Epithelial cell of proximal tubule (primary cell): ENCODE results near the gene ZNF280A. TPM values are rescaled to one million over a fixed set of nuclear protein-coding genes. Genes with fewer than 3 reads are reported as not detected.

Source experiments
- DNase-seq: peaks from one replicate; pipeline ENCODE4 v3.0.0-alpha.2; 2011; ENCODE audit warnings: low read depth
- H3K4me3 ChIP-seq: 2 replicates; pipeline ENCODE4 v1.5.1; 2011; ENCODE audit warnings: low read depth, mild to moderate bottlenecking, low read length
- total RNA-seq: library from RNA; depleted of rRNA; stranded (reverse); fragments of >200 nt; gene quantifications from 2 replicates; pipeline ENCODE4 v1.2.3, GENCODE V29; 2015
- TF ChIP-seq, protein P1 (sequence below): conservative IDR thresholded peaks from 2 replicates; pipeline ENCODE4 v1.5.1; 2012; ENCODE audit warnings: low read depth, mild to moderate bottlenecking, low read length

ZNF280A gene, protein sequence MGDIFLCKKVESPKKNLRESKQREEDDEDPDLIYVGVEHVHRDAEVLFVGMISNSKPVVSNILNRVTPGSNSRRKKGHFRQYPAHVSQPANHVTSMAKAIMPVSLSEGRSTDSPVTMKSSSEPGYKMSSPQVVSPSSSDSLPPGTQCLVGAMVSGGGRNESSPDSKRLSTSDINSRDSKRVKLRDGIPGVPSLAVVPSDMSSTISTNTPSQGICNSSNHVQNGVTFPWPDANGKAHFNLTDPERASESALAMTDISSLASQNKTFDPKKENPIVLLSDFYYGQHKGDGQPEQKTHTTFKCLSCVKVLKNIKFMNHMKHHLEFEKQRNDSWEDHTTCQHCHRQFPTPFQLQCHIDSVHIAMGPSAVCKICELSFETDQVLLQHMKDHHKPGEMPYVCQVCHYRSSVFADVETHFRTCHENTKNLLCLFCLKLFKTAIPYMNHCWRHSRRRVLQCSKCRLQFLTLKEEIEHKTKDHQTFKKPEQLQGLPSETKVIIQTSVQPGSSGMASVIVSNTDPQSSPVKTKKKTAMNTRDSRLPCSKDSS
- not detected in 2 replicates for total RNA-seq

DNA sequence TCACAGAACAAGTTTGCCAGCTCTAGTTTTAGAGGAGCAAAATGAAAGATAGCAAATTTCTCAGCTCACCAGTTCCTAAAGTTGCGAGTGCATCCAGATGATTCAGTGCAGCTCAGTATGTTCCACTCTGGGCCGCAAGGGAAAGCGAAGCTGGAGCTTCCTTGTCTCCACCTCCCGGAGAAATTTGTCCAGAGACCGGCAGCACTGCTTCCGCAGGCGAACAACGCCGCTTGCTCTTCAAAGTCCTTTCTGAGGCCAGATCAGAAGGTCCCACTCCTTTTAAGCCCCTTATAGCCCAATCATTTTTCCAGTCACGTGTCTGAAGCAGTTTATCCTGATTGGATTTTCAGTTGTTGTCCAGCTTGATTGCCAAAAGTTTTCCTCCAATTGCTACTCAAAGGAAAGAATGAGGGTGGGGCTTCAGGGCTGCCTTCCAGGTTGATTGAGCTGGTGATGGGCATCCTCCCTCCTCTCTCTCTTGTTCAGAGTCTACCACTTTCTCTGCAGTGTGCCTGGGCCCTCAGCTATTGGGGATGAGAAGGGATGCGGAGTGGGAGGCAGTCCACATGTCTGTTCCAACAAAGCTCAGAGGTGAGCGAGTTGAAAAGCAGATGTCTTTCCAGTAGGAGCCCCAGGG lies at the start of gene ZNF280A:
Gene ZNF280A, minus strand, starts transcription at position 251 of the 637 bp plus-strand sequence. CDS start 4,640 bp downstream, outside the sequence.
- no peak for DNase-seq
- H3K4me3 ChIP-seq, result no peak within 1 kb of the TSS
- TF ChIP-seq, protein P1, sequence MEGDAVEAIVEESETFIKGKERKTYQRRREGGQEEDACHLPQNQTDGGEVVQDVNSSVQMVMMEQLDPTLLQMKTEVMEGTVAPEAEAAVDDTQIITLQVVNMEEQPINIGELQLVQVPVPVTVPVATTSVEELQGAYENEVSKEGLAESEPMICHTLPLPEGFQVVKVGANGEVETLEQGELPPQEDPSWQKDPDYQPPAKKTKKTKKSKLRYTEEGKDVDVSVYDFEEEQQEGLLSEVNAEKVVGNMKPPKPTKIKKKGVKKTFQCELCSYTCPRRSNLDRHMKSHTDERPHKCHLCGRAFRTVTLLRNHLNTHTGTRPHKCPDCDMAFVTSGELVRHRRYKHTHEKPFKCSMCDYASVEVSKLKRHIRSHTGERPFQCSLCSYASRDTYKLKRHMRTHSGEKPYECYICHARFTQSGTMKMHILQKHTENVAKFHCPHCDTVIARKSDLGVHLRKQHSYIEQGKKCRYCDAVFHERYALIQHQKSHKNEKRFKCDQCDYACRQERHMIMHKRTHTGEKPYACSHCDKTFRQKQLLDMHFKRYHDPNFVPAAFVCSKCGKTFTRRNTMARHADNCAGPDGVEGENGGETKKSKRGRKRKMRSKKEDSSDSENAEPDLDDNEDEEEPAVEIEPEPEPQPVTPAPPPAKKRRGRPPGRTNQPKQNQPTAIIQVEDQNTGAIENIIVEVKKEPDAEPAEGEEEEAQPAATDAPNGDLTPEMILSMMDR, result no peak

DNA sequence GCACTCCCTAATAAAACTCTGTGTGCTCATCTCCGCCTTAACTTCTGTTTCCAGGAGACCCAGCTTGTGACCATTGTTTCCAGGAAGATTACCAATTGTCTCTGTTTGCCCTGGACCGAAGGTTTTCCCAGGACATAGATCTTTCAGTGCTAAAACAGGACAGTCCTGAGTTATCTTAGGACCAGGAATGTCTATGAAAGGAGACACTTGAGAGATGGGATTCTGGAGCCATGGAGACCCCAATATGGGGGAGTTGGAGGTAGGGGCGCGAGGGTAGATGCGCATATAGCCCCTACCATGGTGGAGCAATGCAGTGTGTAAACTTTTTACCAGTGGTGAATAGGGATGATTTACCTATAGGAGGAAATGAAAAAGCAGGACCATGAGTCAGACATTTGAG lies 49.1 kb upstream of the ZNF280A start:
- no peak for DNase-seq
- no peak overlapping the region for H3K4me3 ChIP-seq
- TF ChIP-seq, protein P1, result no peak

DNA sequence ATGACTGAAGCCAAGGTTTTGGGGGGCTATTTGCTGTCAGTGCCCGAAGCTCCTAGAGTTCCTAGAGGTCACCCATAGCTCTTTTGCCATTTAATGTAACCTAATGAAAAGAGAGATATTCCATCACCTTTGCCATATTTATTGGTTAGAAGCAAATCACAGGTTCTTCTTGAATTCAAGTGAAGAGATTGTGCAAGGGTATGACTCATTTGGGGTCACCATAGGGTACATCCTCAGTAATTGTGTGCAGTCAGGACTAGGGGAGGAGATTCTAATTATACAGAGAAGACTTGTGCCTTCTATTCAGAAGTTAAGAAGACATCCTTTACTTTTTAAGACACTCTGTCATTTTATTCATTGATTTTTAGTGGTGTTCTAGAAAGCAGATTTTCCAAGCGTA lies 45.9 kb upstream of the ZNF280A start:
- DNase-seq, result peak; percentile 27
- TF ChIP-seq, protein P1, result no peak
- no peak overlapping the region for H3K4me3 ChIP-seq

DNA sequence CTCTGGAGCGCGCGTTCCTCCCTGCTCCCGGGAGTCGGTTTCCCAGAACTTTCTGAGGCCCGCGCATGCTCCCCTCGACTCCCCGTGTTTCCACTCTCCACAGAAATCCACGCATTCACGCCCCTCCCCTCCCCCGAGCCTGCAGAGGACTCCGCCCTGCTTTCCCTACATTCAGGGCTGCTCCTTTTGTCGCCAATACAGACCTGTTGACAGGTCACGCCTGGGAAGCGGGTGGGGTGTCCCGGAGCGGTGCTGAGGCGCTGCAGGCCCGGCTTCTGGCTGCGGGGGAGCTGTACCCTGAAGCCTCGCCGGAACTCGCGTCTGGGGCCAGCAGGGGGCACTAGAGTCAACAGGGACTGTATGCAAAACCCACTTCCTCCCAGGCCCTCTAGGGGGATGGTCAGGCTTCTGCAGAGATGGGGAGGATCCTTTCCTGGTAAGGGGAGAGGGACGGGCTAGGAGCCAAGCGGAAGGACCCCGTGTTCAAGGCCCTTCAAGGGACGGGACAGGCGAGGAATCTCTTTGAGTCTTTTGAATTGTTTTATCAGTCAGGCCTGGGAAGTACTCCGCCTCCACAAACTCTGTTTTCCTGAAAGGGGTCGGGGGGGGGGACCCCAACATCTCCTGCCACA lies 39.0 kb upstream of the ZNF280A start, which contains the start of gene PRAME:
Gene PRAME, minus strand, starts transcription at position 294 of the 632 bp plus-strand sequence. CDS start 2,433 bp downstream, outside the sequence.
- DNase-seq, result no peak
- TF ChIP-seq, protein P1, result peak; percentile 90

DNA sequence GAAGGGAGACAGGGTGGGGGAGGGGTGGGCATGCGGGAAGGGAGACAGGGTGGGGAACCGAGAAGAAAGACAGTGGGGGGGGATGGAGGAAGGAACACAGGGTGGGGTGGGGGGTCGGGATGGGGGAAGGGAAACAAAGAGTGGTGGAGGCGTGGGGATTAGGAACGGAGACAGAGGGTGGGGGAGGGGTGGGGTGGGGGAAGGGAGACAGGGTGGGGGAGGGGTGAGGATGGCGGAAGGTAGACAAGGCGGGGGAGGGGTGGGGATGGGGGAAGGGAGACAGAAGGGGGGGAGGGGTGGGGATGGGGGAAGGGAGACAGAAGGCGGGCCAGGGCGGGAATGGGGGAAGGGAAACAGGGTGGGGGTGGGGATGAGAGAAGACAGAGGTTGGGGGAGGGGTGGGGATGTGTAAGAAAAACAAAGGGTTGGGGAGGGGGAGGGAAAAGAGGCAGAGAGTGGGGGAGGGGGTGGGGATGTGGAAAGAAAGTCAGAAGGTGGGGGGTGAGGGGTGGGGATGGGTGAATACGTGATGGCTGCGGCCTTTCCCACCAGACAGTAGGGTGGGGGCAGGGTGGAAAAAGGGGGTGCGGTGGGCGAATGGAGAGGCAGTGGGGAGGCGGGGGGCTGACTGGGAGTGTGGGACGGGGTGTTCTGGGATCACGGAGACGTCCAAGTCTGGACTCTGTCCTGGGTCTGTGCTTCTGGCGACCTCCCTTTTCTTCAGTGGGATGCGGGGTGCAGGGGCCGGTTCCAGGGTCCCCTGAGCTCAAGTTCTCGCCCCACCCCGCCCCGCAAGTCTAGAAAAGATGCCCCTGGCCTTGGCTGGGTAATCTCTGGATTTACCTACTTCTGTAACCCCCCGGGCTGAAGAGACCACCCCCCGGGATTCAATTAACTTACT lies 38.3 kb upstream of the ZNF280A start:
- DNase-seq, result no peak
- peak overlapping the region; percentile 56 for H3K4me3 ChIP-seq
- TF ChIP-seq, protein P1, result no peak

More for the DNA sequence above, 39.0 kb upstream of the ZNF280A start, which contains the start of gene PRAME:
- H3K4me3 ChIP-seq, result peak within 1 kb of the TSS; percentile 56
